HG02571 (cell line): ENCODE data around the gene ETV2.
A peak's percentile ranks its signal among the peaks of the same experiment; 100 is the strongest.
"Not testable (repeated sequence)": the region's sequence is repeated elsewhere in the genome, so short reads cannot be mapped to it uniquely, and the experiment has no call there.

Source experiments
- ATAC-seq: cut with Tn5 transposase; IDR thresholded peaks from one replicate; pipeline ENCODE4 v1.9.1; 2021; ENCODE audit warnings: mild to moderate bottlenecking, moderate library complexity; ENCODE audit not compliant: unreplicated experiment

The ETV2 gene

GRCh38 chr19:35628264-35628564, 13.3 kb upstream of the ETV2 start:
- no peak for ATAC-seq

GRCh38 chr19:35628565-35629331, 12.8 kb upstream of the ETV2 start, which contains the start of gene RBM42:
TSS of gene RBM42 (plus strand) at chr19:35629036. CDS start at chr19:35629154, 118 bp downstream.
- peak; percentile 95 for ATAC-seq

- peak; percentile 6 for ATAC-seq
Measured at GRCh38 chr19:35629332-35629633, 12.3 kb upstream of the ETV2 start.

GRCh38 chr19:35633727-35634440, 7.7 kb upstream of the ETV2 start:
- ATAC-seq, result no peak

DNA sequence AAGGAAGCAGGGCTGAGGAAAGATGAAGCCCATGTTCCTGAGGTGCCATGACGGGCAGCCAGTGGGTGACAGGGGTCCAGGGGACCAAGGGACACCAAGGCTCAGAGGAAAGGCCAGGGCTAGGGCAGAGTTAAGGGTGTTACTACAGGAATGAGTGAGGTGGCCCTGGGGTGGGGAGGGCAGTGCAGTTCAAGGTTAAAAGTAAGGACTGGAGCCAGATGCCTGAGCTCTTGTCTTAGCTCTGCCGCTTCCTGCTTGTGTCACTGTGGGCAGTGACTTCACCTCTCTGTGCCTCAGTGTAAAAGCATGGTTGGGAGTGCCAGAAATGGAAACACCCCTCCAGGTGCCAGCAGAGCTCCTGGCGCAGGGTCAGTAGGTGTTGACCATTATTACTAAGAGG, 4.9 kb upstream of the ETV2 start:
- ATAC-seq, result no peak

DNA sequence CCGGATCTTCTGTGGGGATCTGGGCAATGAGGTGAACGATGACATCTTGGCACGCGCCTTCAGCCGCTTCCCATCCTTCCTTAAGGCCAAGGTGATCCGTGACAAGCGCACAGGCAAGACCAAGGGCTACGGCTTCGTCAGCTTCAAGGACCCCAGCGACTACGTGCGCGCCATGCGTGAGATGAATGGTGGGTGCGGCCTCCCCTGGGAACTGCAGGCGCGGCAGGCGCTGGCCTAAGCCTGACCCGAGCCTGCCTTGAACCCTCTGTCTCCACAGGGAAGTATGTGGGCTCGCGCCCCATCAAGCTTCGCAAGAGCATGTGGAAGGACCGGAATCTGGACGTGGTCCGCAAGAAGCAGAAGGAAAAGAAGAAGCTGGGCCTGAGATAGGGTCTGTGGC, 4.4 kb upstream of the ETV2 start:
- ATAC-seq, result no peak

- ATAC-seq, result no peak
Measured at GRCh38 chr19:35639321-35639639, 2.3 kb upstream of the ETV2 start.

DNA sequence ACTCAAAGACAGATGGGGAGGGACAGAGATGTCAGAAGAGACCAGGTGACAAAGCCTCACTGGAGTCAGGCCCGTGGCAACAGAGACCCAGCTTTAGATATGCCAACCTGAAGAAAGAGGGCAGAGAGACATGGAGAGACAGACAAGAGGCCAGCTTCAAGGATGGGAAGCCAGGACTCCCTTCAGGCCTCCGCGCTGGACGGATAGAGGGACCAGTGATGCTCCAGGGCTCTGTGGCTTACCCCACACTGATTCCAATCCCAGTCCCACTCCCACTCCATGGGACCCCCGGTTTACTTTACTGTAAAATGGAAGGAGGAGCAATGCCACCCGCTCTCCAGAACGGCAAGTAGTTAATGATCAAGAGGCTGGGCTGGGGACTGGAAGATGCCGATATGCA, 1.7 kb upstream of the ETV2 start:
- no peak for ATAC-seq

DNA sequence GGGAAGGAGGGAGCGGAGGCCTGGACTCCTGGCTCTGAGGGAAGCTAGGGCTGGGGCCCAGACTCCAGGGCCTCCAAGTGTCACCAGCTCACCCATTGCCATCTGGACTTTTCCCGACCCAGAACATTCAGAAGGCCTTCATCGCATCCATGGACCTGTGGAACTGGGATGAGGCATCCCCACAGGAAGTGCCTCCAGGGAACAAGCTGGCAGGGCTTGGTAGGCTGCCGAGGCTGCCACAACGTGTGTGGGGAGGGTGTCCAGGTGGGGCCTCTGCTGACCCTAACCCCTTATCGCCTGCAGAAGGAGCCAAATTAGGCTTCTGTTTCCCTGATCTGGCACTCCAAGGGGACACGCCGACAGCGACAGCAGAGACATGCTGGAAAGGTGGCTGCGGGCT, 767 bp downstream of the ETV2 start:
- no peak for ATAC-seq

GRCh38 chr19:35642798-35643254, 1.3 kb downstream of the ETV2 start:
- ATAC-seq, result no peak

- ATAC-seq, result peak; percentile 38
Measured at GRCh38 chr19:35643255-35644205, 2.0 kb downstream of the ETV2 start.

DNA sequence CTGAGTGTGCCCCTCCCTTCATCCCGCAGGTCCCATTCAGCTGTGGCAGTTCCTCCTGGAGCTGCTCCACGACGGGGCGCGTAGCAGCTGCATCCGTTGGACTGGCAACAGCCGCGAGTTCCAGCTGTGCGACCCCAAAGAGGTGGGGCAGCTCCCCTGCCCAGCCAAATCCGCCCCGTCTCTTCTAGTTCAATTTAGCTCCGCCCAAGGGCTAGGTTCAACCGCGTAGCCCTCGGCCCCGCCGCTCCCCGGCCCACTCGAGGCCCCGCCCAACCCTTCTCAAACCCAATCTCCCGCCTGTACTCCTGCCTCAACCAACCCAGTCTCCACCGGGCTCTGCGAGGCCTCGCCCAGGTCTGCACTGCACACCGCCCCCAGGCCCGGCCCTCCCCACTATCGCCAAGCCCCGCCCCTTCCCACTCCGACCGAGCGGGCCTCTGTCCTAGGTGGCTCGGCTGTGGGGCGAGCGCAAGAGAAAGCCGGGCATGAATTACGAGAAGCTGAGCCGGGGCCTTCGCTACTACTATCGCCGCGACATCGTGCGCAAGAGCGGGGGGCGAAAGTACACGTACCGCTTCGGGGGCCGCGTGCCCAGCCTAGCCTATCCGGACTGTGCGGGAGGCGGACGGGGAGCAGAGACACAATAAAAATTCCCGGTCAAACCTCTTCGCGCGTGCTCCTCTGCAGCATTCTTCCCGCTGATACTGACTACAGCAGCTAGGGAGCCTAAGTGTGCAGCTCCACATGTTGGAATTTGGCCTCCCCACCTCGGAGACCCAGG, 2.9 kb downstream of the ETV2 start:
- ATAC-seq, result peak; percentile 61

- no peak for ATAC-seq
Measured at GRCh38 chr19:35644987-35645679, 3.6 kb downstream of the ETV2 start.

DNA sequence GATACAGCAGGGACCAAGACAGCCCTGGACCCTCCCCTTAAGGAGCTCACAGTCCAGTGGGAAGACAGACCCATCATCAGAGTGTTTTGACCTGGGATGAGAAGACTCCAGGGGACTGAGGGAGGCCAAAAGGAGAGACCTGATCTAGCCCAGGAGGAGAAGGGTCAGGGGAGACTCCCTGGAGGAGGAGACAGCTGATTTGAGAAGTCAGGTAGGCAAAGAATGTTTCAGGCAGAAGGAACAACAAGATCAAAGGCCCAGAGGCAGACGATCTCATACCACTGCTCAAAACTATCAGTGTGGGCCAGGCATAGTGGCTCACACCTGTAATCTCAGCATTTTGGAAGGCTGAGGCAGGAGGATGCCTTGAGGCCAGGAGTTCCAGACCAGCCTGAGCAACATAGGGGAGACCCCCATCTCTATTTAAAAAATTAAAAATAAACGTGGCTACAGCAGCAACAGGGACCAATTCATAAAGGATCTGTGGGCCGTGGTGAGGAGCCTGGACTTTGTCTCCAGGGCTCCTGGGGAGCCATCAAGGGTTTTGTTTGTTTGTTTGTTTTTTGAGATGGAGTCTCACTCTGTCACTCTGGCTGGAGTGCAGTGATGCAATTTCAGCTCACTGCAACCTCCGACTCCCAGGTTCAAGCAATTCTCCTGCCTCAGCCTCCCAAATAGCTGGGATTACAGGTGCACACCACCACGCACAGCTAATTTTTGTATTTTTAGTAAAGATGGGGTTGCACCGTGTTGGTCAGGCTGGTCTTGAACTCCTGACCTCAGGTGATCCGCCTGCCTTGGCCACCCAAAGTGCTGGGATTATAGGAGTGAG, 4.4 kb downstream of the ETV2 start:
- no peak for ATAC-seq

GRCh38 chr19:35648017-35648961, 6.7 kb downstream of the ETV2 start, which contains the start of gene COX6B1:
TSS of gene COX6B1 (plus strand) at chr19:35648323. CDS start at chr19:35651244, 2,921 bp downstream.
- ATAC-seq, result peak; percentile 44

DNA sequence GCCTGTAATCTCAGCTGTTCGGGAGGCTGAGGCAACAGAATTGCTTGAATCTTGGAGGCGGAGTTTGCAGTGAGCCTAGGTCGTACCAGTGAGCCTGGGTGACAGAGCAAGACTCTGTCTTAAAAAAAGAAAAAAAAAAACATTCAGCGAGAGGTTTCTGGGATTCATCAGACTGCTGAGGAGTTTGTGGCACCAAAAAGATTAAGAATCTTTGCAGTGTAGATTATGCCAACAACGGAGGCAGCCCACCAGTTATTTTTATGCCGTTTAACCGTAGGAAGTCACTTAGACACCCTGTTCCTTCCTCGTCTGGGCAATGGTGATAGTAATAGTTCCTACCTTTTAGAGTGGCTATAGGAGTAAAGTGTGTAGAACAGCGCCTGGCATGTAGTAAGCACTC, 9.0 kb downstream of the ETV2 start:
- no peak for ATAC-seq

GRCh38 chr19:35654828-35655227, 13.3 kb downstream of the ETV2 start:
- ATAC-seq, result not testable (repeated sequence)

GRCh38 chr19:35655600-35655999, 14.1 kb downstream of the ETV2 start:
- ATAC-seq, result no peak
